Stomach (tissue), 4 donors: Measurements from ENCODE around the gene IRF3.

Source experiments
- CTCF ChIP-seq, 7 experiments: fragments of 450-650 bp in 4 of 7; fragments of 200-600 bp in 3 of 7; sonication (generic) in 3 of 7; IDR thresholded peaks; one replicate each; pipeline ENCODE4 v1.5.1; 2016 to 2019; ENCODE audit warnings: antibody characterized with exemption in 7 of 7, control low read depth in 2 of 7, mild to moderate bottlenecking in 1 of 7
- EP300 ChIP-seq: sonication (generic); formaldehyde crosslinking; IDR thresholded peaks from one replicate; pipeline ENCODE4 v1.6.1; 2017; ENCODE audit warnings: antibody characterized with exemption
- POLR2A ChIP-seq, 4 donors: fragments of 450-650 bp; IDR thresholded peaks; one replicate each; pipeline ENCODE4 v1.6.1; 2016; ENCODE audit warnings: antibody characterized with exemption in 4 of 4, control low read depth in 2 of 4, mild to moderate bottlenecking in 1 of 4, moderate library complexity in 1 of 4
- POLR2AphosphoS5 ChIP-seq, 3 donors: sonication (generic); formaldehyde crosslinking; IDR thresholded peaks; one replicate each; pipeline ENCODE4 v1.6.1; 2016; ENCODE audit warnings: antibody characterized with exemption in 3 of 3

DNA sequence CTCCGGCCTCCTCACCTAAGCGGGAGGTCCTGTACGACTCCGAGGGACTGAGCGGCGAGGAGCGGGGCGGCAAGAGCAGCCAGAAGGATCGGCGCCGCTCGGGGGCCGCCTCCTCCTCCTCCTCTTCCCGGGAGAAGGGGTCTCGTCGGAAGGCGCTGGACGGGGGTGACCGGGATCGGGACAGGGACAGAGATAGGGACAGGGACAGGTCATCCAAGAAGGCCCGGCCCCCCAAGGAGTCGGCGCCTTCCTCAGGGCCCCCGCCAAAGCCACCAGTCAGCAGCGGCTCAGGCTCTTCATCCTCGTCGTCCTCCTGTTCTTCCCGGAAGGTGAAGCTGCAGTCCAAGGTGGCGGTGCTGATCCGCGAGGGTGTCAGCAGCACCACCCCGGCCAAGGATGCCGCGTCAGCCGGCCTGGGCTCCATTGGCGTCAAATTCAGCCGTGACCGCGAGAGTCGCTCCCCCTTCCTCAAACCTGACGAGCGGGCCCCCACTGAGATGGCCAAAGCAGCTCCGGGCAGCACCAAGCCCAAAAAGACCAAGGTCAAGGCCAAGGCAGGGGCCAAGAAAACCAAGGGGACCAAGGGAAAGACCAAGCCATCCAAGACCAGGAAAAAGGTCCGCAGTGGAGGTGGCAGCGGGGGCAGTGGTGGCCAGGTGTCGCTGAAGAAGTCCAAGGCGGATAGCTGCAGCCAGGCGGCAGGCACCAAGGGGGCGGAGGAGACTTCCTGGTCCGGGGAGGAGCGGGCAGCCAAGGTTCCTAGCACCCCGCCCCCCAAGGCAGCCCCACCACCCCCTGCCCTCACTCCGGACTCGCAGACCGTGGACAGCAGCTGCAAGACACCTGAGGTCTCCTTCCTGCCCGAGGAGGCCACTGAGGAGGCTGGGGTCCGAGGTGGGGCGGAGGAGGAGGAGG is 12.8 kb downstream of the IRF3 start:
- TF ChIP-seq CTCF (IDR thresholded peaks at IDR 0.05): no peak
- TF ChIP-seq EP300: no peak
- no peak for TF ChIP-seq POLR2A (IDR thresholded peaks at IDR 0.05)
- no peak for TF ChIP-seq POLR2AphosphoS5 (IDR thresholded peaks at IDR 0.05)
